ENCODE results near the gene SLC6A6.

DNA sequence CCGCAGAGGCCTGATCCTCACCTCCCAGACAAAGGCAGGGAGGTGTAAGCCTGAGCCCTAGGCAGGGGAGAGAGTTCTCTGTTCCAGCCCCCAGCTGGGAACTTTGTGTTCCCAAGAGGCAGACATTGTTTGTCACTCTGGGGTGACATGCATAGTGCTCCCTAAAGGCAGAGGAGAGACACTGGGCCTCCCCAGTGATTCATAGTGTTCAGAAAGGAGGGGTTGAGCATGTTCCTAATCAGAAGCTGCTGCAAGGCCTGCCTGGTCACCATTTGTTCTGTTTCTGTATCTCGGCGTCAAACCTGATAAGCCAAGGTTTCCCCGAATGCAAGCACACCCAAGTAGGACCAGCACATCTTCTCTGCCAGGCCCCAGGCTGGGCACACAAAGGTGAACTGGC lies 24.0 kb upstream of the SLC6A6 start:
- TF ChIP-seq, protein P1, sequence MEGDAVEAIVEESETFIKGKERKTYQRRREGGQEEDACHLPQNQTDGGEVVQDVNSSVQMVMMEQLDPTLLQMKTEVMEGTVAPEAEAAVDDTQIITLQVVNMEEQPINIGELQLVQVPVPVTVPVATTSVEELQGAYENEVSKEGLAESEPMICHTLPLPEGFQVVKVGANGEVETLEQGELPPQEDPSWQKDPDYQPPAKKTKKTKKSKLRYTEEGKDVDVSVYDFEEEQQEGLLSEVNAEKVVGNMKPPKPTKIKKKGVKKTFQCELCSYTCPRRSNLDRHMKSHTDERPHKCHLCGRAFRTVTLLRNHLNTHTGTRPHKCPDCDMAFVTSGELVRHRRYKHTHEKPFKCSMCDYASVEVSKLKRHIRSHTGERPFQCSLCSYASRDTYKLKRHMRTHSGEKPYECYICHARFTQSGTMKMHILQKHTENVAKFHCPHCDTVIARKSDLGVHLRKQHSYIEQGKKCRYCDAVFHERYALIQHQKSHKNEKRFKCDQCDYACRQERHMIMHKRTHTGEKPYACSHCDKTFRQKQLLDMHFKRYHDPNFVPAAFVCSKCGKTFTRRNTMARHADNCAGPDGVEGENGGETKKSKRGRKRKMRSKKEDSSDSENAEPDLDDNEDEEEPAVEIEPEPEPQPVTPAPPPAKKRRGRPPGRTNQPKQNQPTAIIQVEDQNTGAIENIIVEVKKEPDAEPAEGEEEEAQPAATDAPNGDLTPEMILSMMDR (IDR thresholded peaks at IDR 0.05; ENCODE audit: poor library complexity): no peak
- no peak for TF ChIP-seq EZH2 (IDR thresholded peaks at IDR 0.05; ENCODE audit: borderline replicate concordance)

Data from hepatocyte (in vitro differentiated cells).